Measurements from ENCODE around the gene RHO. TPM values are rescaled to one million over a fixed set of nuclear protein-coding genes. Genes with fewer than 3 reads are reported as not detected.

RHO gene
- total and polyA plus RNA-seq, 10 of the 15 experiments (the other 5 are each of a cell fraction or from before 2014, with no cell fraction given), result not detected

DNA sequence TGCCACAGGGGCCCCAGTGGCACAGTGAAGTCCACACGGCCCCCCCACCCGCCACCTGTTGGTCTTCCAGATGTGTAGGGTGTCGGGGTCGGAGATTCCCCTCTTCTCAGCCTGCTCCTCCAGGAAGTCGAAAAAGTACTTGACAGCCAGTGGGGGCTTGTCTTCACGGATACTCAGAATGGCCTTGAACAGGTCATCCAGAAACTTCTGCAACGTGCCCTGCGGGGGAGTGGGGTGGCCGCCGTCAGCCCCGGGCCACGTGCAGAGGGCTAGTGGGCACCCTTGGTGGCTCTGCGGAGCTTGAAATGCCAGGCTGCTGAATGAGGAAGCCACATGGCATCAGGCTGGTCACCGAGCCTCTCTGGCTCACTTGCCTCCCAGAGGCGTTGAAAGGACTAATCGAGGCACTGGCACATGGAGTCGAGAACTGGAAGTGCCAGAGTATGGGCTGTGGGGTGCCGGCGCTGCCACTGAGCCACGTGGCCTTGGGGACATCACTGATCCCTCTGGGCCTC is 31.2 kb downstream of the RHO start:
- in situ Hi-C loops (cut with MboI), result no loop called here

GRCh38 chr3:129560269-129560787 is 31.9 kb downstream of the RHO start:
- H3K4me3 ChIP-seq, result no peak overlapping the region
- SMC1A ChIA-PET (ENCODE audit: uncharacterized antibody, unreplicated experiment), result no interaction called here
- ATAC-seq (no peak), FAIRE-seq (no peak), DNase-seq (ENCODE audit: low read depth, low spot score) (no peak)
- TF ChIP-seq ZNF207 (IDR thresholded peaks at IDR 0.05; ENCODE audit: borderline replicate concordance) (no peak), SMARCA5 (IDR thresholded peaks at IDR 0.05) (no peak), CREB1 (IDR thresholded peaks at IDR 0.05; ENCODE audit: low read depth) (no peak), POU2F2 (IDR thresholded peaks at IDR 0.05; ENCODE audit: borderline replicate concordance, low read depth, low read length) (no peak), BRCA1 (IDR thresholded peaks at IDR 0.05; ENCODE audit: low read depth, low read length) (no peak)
- TF ChIP-seq, protein P1, sequence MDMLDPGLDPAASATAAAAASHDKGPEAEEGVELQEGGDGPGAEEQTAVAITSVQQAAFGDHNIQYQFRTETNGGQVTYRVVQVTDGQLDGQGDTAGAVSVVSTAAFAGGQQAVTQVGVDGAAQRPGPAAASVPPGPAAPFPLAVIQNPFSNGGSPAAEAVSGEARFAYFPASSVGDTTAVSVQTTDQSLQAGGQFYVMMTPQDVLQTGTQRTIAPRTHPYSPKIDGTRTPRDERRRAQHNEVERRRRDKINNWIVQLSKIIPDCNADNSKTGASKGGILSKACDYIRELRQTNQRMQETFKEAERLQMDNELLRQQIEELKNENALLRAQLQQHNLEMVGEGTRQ (IDR thresholded peaks at IDR 0.05; ENCODE audit: borderline replicate concordance, low read depth, low read length), result no peak
- no TSS peak for BruUV-seq (replicated peaks)
- intact Hi-C loops (cut with micrococcal nuclease; ENCODE audit: unreplicated experiment), result no loop called here
- H3K27ac ChIP-seq (ENCODE audit: control insufficient read depth, insufficient read depth), result no peak overlapping the region
- H3K4me1 ChIP-seq (ENCODE audit: control insufficient read depth, insufficient read depth, low read length), result no peaks in the 10 kb centered on the region
- in situ Hi-C loops (cut with MboI), result no loop called here
- no peaks in the 10 kb centered on the region for H3K27me3 ChIP-seq (replicated peaks in 1 of 2; ENCODE audit: control insufficient read depth in 2 of 2, insufficient read depth in 2 of 2, low read length in 1 of 2)
- CTCF ChIA-PET, result no interaction called here
- POLR2A ChIA-PET, result no interaction called here
- H3K9ac ChIP-seq (ENCODE audit: control insufficient read depth, insufficient read depth, low read length), result no peak overlapping the region
- RAD21 ChIA-PET (ENCODE audit: unreplicated experiment), result no interaction called here
- no peaks in the 10 kb centered on the region for H3K9me3 ChIP-seq (replicated peaks; ENCODE audit: control insufficient read depth, insufficient read depth, low read length)
- no peaks in the 10 kb centered on the region for H4K20me1 ChIP-seq (ENCODE audit: control insufficient read depth, insufficient read depth)
- H3K36me3 ChIP-seq (ENCODE audit: control insufficient read depth in 2 of 2, insufficient read depth in 2 of 2, low read length in 1 of 2), result no peaks in the 10 kb centered on the region
- WGBS (ENCODE audit: insufficient coverage, insufficient replicate concordance, low lambda C conversion rate, missing lambda C conversion rate), result 55% methylated on average over 16 of the region's 16 CpGs
- no peak overlapping the region for H2AFZ ChIP-seq (ENCODE audit: control insufficient read depth, low read depth, low read length)
- H3K4me2 ChIP-seq (ENCODE audit: control insufficient read depth, insufficient read depth), result no peak overlapping the region
- H3K79me2 ChIP-seq (ENCODE audit: control insufficient read depth, insufficient read depth, low read length), result no peaks in the 10 kb centered on the region

More for the DNA sequence above, 31.2 kb downstream of the RHO start:
- RAD21 ChIA-PET (ENCODE audit: unreplicated experiment), result no interaction called here
- no TSS peak for BruUV-seq (replicated peaks)
- Histone ChIP-seq H3K4me2 (ENCODE audit: control insufficient read depth, insufficient read depth) (no peak overlapping the region), H3K27me3 (replicated peaks in 1 of 2; ENCODE audit: control insufficient read depth in 2 of 2, insufficient read depth in 2 of 2, low read length in 1 of 2) (no peaks in the 10 kb centered on the region), H3K36me3 (ENCODE audit: control insufficient read depth in 2 of 2, insufficient read depth in 2 of 2, low read length in 1 of 2) (no peaks in the 10 kb centered on the region), H3K27ac (ENCODE audit: control insufficient read depth, insufficient read depth) (no peak overlapping the region), H3K9me3 (replicated peaks; ENCODE audit: control insufficient read depth, insufficient read depth, low read length) (no peaks in the 10 kb centered on the region), H4K20me1 (ENCODE audit: control insufficient read depth, insufficient read depth) (no peaks in the 10 kb centered on the region), H3K4me1 (ENCODE audit: control insufficient read depth, insufficient read depth, low read length) (no peaks in the 10 kb centered on the region), H3K79me2 (ENCODE audit: control insufficient read depth, insufficient read depth, low read length) (no peaks in the 10 kb centered on the region), H3K9ac (ENCODE audit: control insufficient read depth, insufficient read depth, low read length) (no peak overlapping the region), H3K4me3 (no peak overlapping the region), H2AFZ (ENCODE audit: control insufficient read depth, low read depth, low read length) (no peak overlapping the region)
- 34% methylated on average over 20 of the region's 20 CpGs for WGBS (ENCODE audit: insufficient coverage, insufficient replicate concordance, low lambda C conversion rate, missing lambda C conversion rate)
- no peak for ATAC-seq
- FAIRE-seq, result no peak
- TF ChIP-seq JUNB (IDR thresholded peaks at IDR 0.05) (no peak), SUZ12 (IDR thresholded peaks at IDR 0.05; ENCODE audit: unreplicated experiment) (no peak), SMAD1 (IDR thresholded peaks at IDR 0.05; ENCODE audit: low read depth, partially characterized antibody) (no peak), RAD21 (IDR thresholded peaks at IDR 0.05; ENCODE audit: insufficient read depth, low read depth, low read length) (no peak), MXI1 (IDR thresholded peaks at IDR 0.05; ENCODE audit: low read depth, low read length) (no peak), TAF1 (IDR thresholded peaks at IDR 0.05; ENCODE audit: borderline replicate concordance, low read depth, low read length) (no peak), HDAC2 (IDR thresholded peaks at IDR 0.05) (no peak), KAT2A (conservative IDR thresholded peaks at IDR 0.05; ENCODE audit: control insufficient read depth, low read depth, low read length) (no peak), ZSCAN29 (IDR thresholded peaks at IDR 0.05) (no peak), FOS (IDR thresholded peaks at IDR 0.05; ENCODE audit: borderline replicate concordance, extremely low read depth, insufficient read length) (no peak), LARP7 (IDR thresholded peaks at IDR 0.05) (no peak), CBFB (IDR thresholded peaks at IDR 0.05; ENCODE audit: low read depth) (no peak), RELA (IDR thresholded peaks at IDR 0.05; ENCODE audit: borderline replicate concordance, partially characterized antibody) (no peak)
- intact Hi-C loops (cut with micrococcal nuclease; ENCODE audit: unreplicated experiment), result no loop called here
- CTCF ChIA-PET, result no interaction called here
- POLR2A ChIA-PET, result interaction anchor here (0.6 kb wide), 1 partner anchor 205 kb away, joined by 5 read pairs; no protein-coding TSS in a partner anchor
- no peak for DNase-seq (ENCODE audit: low read depth, low spot score)
- SMC1A ChIA-PET (ENCODE audit: uncharacterized antibody, unreplicated experiment), result no interaction called here

Data from GM12878 (cell line).